HepG2 (cell line): ENCODE data around the gene CDR2L. TPM values are rescaled to one million over a fixed set of nuclear protein-coding genes. Genes with fewer than 3 reads are reported as not detected.

Experiments
- AGO2 ChIP-seq: fragments of 200-400 bp; formaldehyde crosslinking; optimal IDR thresholded peaks from 2 replicates; pipeline ENCODE3; 2017; ENCODE audit warnings: mild to moderate bottlenecking, low read depth, low read length, moderate library complexity
- BCL6 ChIP-seq: IDR thresholded peaks from 2 replicates; pipeline ENCODE4 v1.6.1; 2016; ENCODE audit warnings: missing genetic modification reagents, missing compliant biosample characterization
- BRD4 ChIP-seq: sonication (generic); formaldehyde crosslinking; IDR thresholded peaks from 2 replicates; pipeline ENCODE4 v1.4.0; 2020; ENCODE audit warnings: missing genetic modification reagents
- DMAP1 ChIP-seq: IDR thresholded peaks from 2 replicates; pipeline ENCODE4 v1.6.1; 2016
- DZIP1 ChIP-seq: sonication (generic); formaldehyde crosslinking; IDR thresholded peaks from 2 replicates; pipeline ENCODE4 v1.5.0; 2020; ENCODE audit warnings: mild to moderate bottlenecking, missing genetic modification reagents
- GMEB1 ChIP-seq: sonication (generic); formaldehyde crosslinking; IDR thresholded peaks from 2 replicates; pipeline ENCODE4 v1.5.1; 2020; ENCODE audit warnings: missing genetic modification reagents, mild to moderate bottlenecking, borderline replicate concordance
- HNF1A ChIP-seq, 2 experiments: sonication (generic) in 1 of 2; formaldehyde crosslinking in 1 of 2; IDR thresholded peaks; 2 replicates each; pipeline versions ENCODE4 v1.4.0 to v1.6.1; 2016 to 2020; ENCODE audit warnings: borderline replicate concordance in 1 of 2, low read depth in 1 of 2, mild to moderate bottlenecking in 1 of 2, missing genetic modification reagents in 1 of 2
- MTERF4 ChIP-seq: sonication (generic); formaldehyde crosslinking; IDR thresholded peaks from 2 replicates; pipeline ENCODE4 v1.8.0; 2023; ENCODE audit warnings: mild to moderate bottlenecking, missing genetic modification reagents
- TCF7L2 ChIP-seq: IDR thresholded peaks from 2 replicates; pipeline ENCODE4 v1.6.1; 2011; ENCODE audit warnings: mild to moderate bottlenecking, low read depth, low read length, moderate library complexity
- WIZ ChIP-seq: sonication (generic); formaldehyde crosslinking; IDR thresholded peaks from 2 replicates; pipeline ENCODE4 v1.5.1; 2020; ENCODE audit warnings: mild to moderate bottlenecking, missing genetic modification reagents
- ZBTB37 ChIP-seq: sonication (generic); formaldehyde crosslinking; IDR thresholded peaks from 2 replicates; pipeline ENCODE4 v1.4.0; 2020; ENCODE audit warnings: mild to moderate bottlenecking, missing genetic modification reagents
- ZNF468 ChIP-seq: sonication (generic); formaldehyde crosslinking; IDR thresholded peaks from 2 replicates; pipeline ENCODE4 v1.8.0; 2022; ENCODE audit warnings: mild to moderate bottlenecking, moderate library complexity, missing genetic modification reagents
- ZNF788 ChIP-seq: sonication (generic); formaldehyde crosslinking; IDR thresholded peaks from 2 replicates; pipeline ENCODE4 v1.5.0; 2020; ENCODE audit warnings: mild to moderate bottlenecking, missing genetic modification reagents, borderline replicate concordance
- ZNF839 ChIP-seq: sonication (generic); formaldehyde crosslinking; IDR thresholded peaks from 2 replicates; pipeline ENCODE4 v1.4.0; 2020; ENCODE audit warnings: missing genetic modification reagents, mild to moderate bottlenecking, borderline replicate concordance
- ZSCAN21 ChIP-seq: sonication (generic); formaldehyde crosslinking; IDR thresholded peaks from 2 replicates; pipeline ENCODE4 v1.8.0; 2022; ENCODE audit warnings: mild to moderate bottlenecking, missing genetic modification reagents, moderate library complexity, borderline replicate concordance
- ZSCAN31 ChIP-seq: sonication (generic); formaldehyde crosslinking; IDR thresholded peaks from 2 replicates; pipeline ENCODE4 v1.5.0; 2020; ENCODE audit warnings: low read depth, mild to moderate bottlenecking, missing genetic modification reagents
- polyA plus RNA-seq, 8 experiments: library from polyadenylated mRNA; depleted of rRNA in 3 of 8; stranded (reverse) in 7 of 8; unstranded in 1 of 8; fragments of >200 nt; fragmentation: Illumina TruSeq in 4 of 8; extraction: Trizol in 4 of 8; gene quantifications; 2 replicates each; pipeline versions ENCODE4 v1.2.1 to v1.2.3, GENCODE V29; 2011 to 2016; ENCODE audit warnings: low read depth in 4 of 8, missing spikeins in 1 of 8, mixed read lengths in 1 of 8; ENCODE audit not compliant: insufficient read depth in 1 of 8
- total RNA-seq, 5 experiments: library from RNA; depleted of rRNA; stranded (reverse); fragments of >200 nt; fragmentation: Illumina TruSeq; extraction: Trizol; gene quantifications; 2 replicates each; pipeline ENCODE4 v1.2.3, GENCODE V29; 2016; ENCODE audit warnings: low read depth in 1 of 5

CDR2L gene
- total and polyA plus RNA-seq, 2 of the 13 experiments (the other 11 are each of a cell fraction or from before 2014, with no cell fraction given), result 1.9 to 2.1 TPM

GRCh38 chr17:75046407-75047289 is 59.2 kb downstream of the CDR2L start, which contains the start of the genes ATP5PD and KCTD2 (continued):
- TF ChIP-seq TCF7L2, result no peak
- peak; percentile 74 for TF ChIP-seq GMEB1 (CRISPR knock-in tag)
- TF ChIP-seq WIZ (CRISPR knock-in tag), result no peak
- TF ChIP-seq ZNF839 (CRISPR knock-in tag), result peak; percentile 69; the same call in 1 of the 2 replicates
- TF ChIP-seq HNF1A (IDR thresholded peaks at IDR 0.05; ENCODE audit: low read depth), result no peak
- peak; percentile 71 for TF ChIP-seq HNF1A (CRISPR knock-in tag; IDR thresholded peaks at IDR 0.05; ENCODE audit: borderline replicate concordance)
- TF ChIP-seq BRD4 (CRISPR knock-in tag), result no peak; the same call in none of the 2 replicates
- TF ChIP-seq BCL6 (CRISPR knock-in tag), result peak; percentile 56; the same call in 1 of the 2 replicates
- TF ChIP-seq DZIP1 (CRISPR knock-in tag), result 0 out of 2 replicates have a peak, but pooled peaks have one; percentile 75
- TF ChIP-seq DMAP1, result peak; percentile 73
- peak; percentile 4; the same call in 1 of the 2 replicates for TF ChIP-seq ZSCAN31
- TF ChIP-seq ZNF788 (CRISPR knock-in tag), result no peak
- no peak for TF ChIP-seq ZNF468 (CRISPR knock-in tag)
- TF ChIP-seq AGO2, result peak; percentile 96
- TF ChIP-seq ZBTB37 (CRISPR knock-in tag), result no peak
- TF ChIP-seq MTERF4 (CRISPR knock-in tag), result peak; percentile 94; the same call in 1 of the 2 replicates
- peak; percentile 92 for TF ChIP-seq ZSCAN21 (CRISPR knock-in tag)
